ENCODE measurements around the gene PALD1. TPM values are rescaled to one million over a fixed set of nuclear protein-coding genes. Genes with fewer than 3 reads are reported as not detected.

PALD1 gene
- total RNA-seq, 2 donors from 2014 or later = 0.07 to 0.13 TPM

DNA sequence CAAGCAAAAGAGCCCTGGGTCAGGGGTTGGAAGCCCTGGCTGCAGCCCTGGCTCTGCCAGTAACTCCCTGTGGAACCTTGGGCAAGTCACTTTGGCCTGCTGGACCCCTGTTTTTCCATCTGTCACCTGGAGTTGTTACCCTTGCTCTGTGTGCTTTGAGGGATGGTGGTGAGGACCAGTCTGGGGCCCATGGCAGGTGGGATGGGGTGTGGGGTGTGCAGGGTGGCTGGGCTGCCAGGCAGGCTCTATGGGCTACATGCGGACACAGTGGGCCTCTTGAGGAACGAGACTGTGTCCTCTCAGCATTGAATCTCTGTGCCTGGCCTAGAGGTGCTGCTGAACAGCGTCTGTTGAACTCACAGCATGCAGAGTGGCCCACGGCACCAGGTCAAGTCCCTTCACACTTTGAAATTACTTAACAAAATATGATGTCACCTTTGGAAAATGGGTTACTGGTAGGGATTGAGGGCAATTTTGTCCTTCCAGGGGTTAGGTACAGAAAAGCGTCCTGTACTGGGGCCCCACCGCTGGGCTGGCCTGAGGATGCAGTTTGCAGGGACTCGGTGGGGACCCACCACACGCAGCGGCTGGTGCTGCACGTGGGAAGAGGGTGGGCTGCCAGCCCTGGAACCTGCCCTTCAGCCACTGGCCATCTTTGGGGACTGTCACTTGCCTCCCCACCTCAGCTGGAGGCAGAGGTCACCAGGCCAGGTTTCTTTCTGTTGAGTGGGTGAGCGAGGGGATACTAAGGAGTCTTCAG is 78.7 kb downstream of the PALD1 start:
- Mint-ChIP-seq H3K36me3 (ENCODE audit: low read depth) (no peaks in the 10 kb centered on the region), H3K4me3 (no peak overlapping the region), H3K4me1 (peaks cover 12% of the 10 kb centered on the region), H3K27ac (no peak overlapping the region), H3K27me3 (peaks cover 10% of the 10 kb centered on the region)
- H3K9me3 ChIP-seq (ENCODE audit: control insufficient read depth, low read length, poor library complexity, severe bottlenecking) = no peaks in the 10 kb centered on the region
- DNase-seq = no peak
- ATAC-seq = no peak

DNA sequence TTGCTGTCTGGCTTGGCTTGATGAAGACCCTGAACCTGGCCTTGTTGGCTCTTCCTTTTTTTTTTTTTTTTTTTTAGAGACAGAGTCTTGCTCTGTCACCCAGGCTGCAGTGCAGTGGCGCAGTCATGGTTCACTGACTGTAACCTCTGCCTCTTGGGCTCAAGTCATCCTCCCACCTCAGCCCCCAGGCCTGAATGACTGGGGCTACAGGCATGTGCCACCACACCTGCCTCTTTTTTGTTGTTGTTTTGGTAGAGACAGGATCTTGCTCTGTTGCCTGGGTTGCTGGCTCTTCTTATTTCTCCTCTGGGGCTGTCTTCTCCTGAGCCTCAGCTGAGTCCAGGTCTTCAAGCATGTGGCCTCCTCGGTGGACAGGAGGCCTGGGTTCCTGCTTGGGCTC is 79.3 kb downstream of the PALD1 start:
- H3K36me3 Mint-ChIP-seq (ENCODE audit: low read depth) = no peaks in the 10 kb centered on the region
- H3K9me3 ChIP-seq (ENCODE audit: control insufficient read depth, low read length, poor library complexity, severe bottlenecking) = no peaks in the 10 kb centered on the region
- peaks cover 12% of the 10 kb centered on the region for H3K4me1 Mint-ChIP-seq
- no peak overlapping the region for H3K27ac Mint-ChIP-seq
- ATAC-seq (no peak), DNase-seq (no peak)
- H3K4me3 Mint-ChIP-seq = no peak overlapping the region
- peaks cover 10% of the 10 kb centered on the region for H3K27me3 Mint-ChIP-seq

- Mint-ChIP-seq H3K4me3 (peak overlapping the region; percentile 49), H3K27ac (no peak overlapping the region)
Measured at GRCh38 chr10:70558295-70558694, 79.7 kb downstream of the PALD1 start.

DNA sequence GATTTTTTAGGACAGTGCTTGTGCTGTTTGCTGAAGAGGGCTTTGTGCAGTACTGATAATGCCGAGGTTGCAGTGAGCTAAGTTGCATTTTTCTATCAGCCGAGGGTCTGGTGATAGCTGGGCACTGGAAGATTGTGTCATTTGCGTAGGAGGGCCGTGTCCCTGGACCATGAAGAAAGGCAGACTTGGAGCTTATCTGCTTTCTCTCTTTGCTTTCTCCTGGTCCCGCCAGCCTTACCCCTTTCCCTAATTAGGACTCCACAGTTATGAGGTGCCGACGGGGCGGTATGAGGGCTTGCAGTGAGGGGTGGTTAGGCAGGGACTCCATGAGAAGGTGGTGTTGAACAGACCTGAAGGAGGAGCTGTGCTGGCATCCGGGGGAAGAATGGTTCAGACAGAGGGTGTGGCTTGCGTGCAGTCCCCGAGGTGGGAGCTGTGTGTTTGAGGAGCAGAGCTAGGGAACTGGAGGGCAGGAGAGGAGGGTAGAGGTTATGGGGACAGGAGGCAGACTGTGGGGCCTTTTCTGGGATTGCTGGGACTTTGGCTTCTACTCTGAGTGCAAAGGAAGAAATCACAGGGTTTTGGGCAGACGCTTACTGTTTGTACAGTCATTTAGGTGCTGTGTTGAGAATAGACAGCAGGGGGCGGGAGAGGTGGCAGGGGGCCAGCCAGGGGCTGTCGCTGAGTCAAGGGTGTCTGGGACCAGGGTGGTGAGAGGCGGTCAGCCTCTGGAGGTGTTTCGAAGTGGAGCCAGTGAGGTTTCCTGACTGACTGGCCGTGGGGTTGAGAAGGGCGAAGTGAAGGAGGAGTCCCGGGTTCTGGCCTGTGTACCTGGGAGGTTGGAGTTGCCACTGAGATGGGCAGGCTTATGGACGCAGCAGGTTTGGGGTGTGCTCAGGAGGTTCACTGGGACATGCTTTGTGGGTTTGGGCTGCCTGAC is 80.6 kb downstream of the PALD1 start:
- peaks cover 15% of the 10 kb centered on the region for H3K4me1 Mint-ChIP-seq
- peaks cover 6% of the 10 kb centered on the region for H3K27me3 Mint-ChIP-seq
- no peaks in the 10 kb centered on the region for H3K9me3 ChIP-seq (ENCODE audit: control insufficient read depth, low read length, poor library complexity, severe bottlenecking)
- ATAC-seq = peak; percentile 91
- no peaks in the 10 kb centered on the region for H3K36me3 Mint-ChIP-seq (ENCODE audit: low read depth)
- H3K4me3 Mint-ChIP-seq = peak overlapping the region; percentile 94
- DNase-seq = peak in 1 of 3 donors; percentile 44
- H3K27ac Mint-ChIP-seq = peak overlapping the region; percentile 92

More at GRCh38 chr10:70558295-70558694, 79.7 kb downstream of the PALD1 start:
- Mint-ChIP-seq H3K27me3 (peaks cover 6% of the 10 kb centered on the region), H3K36me3 (ENCODE audit: low read depth) (no peaks in the 10 kb centered on the region), H3K4me1 (peaks cover 13% of the 10 kb centered on the region)
- ATAC-seq (no peak), DNase-seq (no peak)
- no peaks in the 10 kb centered on the region for H3K9me3 ChIP-seq (ENCODE audit: control insufficient read depth, low read length, poor library complexity, severe bottlenecking)

- Mint-ChIP-seq H3K36me3 (ENCODE audit: low read depth) (no peaks in the 10 kb centered on the region), H3K4me3 (no peak overlapping the region), H3K4me1 (peaks cover 15% of the 10 kb centered on the region)
Measured at GRCh38 chr10:70559861-70560260, 81.3 kb downstream of the PALD1 start.

GRCh38 chr10:70560511-70560941 is 82.0 kb downstream of the PALD1 start:
- Mint-ChIP-seq H3K27me3 (peaks cover 6% of the 10 kb centered on the region), H3K4me3 (no peak overlapping the region), H3K4me1 (peaks cover 15% of the 10 kb centered on the region), H3K36me3 (ENCODE audit: low read depth) (no peaks in the 10 kb centered on the region), H3K27ac (no peak overlapping the region)
- ATAC-seq = no peak
- no peak for DNase-seq
- no peaks in the 10 kb centered on the region for H3K9me3 ChIP-seq (ENCODE audit: control insufficient read depth, low read length, poor library complexity, severe bottlenecking)

More at GRCh38 chr10:70559861-70560260, 81.3 kb downstream of the PALD1 start:
- Mint-ChIP-seq H3K27ac (peak overlapping the region; percentile 92), H3K27me3 (peaks cover 6% of the 10 kb centered on the region)
- H3K9me3 ChIP-seq (ENCODE audit: control insufficient read depth, low read length, poor library complexity, severe bottlenecking) = no peaks in the 10 kb centered on the region
- DNase-seq = no peak
- no peak for ATAC-seq

DNA sequence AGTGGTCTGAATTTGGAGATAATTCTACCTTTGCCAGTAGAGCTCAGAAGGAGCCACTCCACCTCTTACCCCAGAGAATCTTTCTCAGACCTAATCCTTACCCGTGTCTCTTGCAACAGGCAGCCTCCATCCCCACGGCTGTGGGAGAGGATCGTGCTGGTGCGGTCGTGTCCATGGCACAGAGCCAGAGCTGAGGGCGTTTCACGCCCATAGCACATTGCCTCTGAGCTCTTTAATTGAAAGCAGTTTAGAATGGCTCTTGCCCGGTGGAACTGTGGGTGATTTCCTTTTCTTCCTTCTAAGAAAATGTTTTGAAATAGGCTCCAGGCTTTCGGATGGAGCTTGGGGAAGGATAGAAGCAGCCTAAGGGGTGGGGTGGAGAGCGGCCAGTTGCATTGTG is 82.5 kb downstream of the PALD1 start:
- H3K4me3 Mint-ChIP-seq = no peak overlapping the region
- peaks cover 6% of the 10 kb centered on the region for H3K27me3 Mint-ChIP-seq
- no peaks in the 10 kb centered on the region for H3K9me3 ChIP-seq (ENCODE audit: control insufficient read depth, low read length, poor library complexity, severe bottlenecking)
- no peak for ATAC-seq
- peaks cover 15% of the 10 kb centered on the region for H3K4me1 Mint-ChIP-seq
- H3K27ac Mint-ChIP-seq = no peak overlapping the region
- H3K36me3 Mint-ChIP-seq (ENCODE audit: low read depth) = no peaks in the 10 kb centered on the region
- DNase-seq = no peak

DNA sequence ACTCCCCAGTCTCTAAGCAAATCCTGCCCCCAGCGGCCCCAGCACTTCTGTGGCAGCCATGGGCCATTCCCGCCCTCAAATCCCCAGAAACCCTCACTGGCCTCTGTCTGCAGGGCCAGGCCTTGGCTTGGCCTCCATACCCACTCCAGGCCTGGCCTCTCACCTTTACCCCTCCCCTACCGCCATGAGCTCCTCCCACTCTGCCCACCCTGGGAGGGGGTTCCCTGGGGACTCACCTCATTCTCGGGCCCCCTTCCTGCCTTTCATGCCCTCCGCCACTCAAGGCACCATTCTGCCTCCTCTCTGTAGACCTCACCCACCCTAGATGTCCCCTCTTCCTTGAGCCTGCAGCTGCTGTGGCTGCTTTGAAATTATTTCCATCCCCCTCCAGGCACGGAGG is 83.0 kb downstream of the PALD1 start:
- Mint-ChIP-seq H3K4me3 (no peak overlapping the region), H3K36me3 (ENCODE audit: low read depth) (no peaks in the 10 kb centered on the region), H3K4me1 (peaks cover 15% of the 10 kb centered on the region), H3K27me3 (peaks cover 6% of the 10 kb centered on the region), H3K27ac (no peak overlapping the region)
- no peak for DNase-seq
- no peak for ATAC-seq
- no peaks in the 10 kb centered on the region for H3K9me3 ChIP-seq (ENCODE audit: control insufficient read depth, low read length, poor library complexity, severe bottlenecking)

DNA sequence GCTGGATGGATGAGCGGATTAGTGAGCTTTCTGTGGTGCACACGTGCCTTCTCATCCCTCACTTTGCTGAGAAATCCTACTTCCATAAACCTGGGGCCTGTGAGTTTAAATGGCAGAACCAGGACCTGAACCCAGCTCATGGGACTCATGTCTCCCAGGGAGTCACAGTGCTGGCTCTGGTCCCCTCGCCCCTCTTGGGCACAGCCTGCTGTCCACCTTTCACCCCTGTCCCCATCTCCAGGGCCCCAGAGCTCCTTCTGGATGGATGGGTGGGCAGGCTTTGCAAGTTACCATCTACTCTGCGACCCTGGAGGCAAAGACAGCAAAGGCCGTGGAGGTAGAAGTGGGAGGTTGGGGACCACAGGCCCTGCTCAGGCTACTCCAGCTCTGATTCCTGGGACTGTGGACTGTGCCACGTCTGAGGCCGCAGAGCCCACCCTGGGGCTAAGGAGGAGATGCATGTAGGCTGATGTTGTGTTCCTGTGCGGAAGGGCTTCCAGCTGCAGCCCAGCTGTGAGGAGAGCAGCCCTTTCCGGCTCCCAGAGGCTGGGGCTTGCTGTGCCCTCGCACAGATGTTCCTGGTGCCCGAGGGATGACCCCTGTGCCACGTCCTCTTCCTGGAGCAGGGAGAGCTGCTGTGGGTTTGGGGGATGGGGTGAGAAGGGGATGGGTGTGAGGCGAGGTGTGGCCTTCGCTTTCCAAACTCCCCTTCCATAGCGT is 83.6 kb downstream of the PALD1 start:
- Mint-ChIP-seq H3K27me3 (peaks cover 6% of the 10 kb centered on the region), H3K27ac (no peak overlapping the region), H3K4me3 (no peak overlapping the region), H3K36me3 (ENCODE audit: low read depth) (no peaks in the 10 kb centered on the region), H3K4me1 (peaks cover 15% of the 10 kb centered on the region)
- DNase-seq (no peak), ATAC-seq (no peak)
- H3K9me3 ChIP-seq (ENCODE audit: control insufficient read depth, low read length, poor library complexity, severe bottlenecking) = no peaks in the 10 kb centered on the region

GRCh38 chr10:70563230-70563629 is 84.7 kb downstream of the PALD1 start:
- ATAC-seq (no peak), DNase-seq (no peak)
- H3K9me3 ChIP-seq (ENCODE audit: control insufficient read depth, low read length, poor library complexity, severe bottlenecking) = no peaks in the 10 kb centered on the region
- H3K4me3 Mint-ChIP-seq = no peak overlapping the region
- H3K27me3 Mint-ChIP-seq = peaks cover 2% of the 10 kb centered on the region
- no peak overlapping the region for H3K27ac Mint-ChIP-seq
- H3K4me1 Mint-ChIP-seq = peaks cover 15% of the 10 kb centered on the region
- no peaks in the 10 kb centered on the region for H3K36me3 Mint-ChIP-seq (ENCODE audit: low read depth)

GRCh38 chr10:70564113-70564725 is 85.7 kb downstream of the PALD1 start:
- ATAC-seq (no peak), DNase-seq (no peak)
- H3K4me1 Mint-ChIP-seq = peaks cover 9% of the 10 kb centered on the region
- no peaks in the 10 kb centered on the region for H3K27me3 Mint-ChIP-seq
- no peaks in the 10 kb centered on the region for H3K36me3 Mint-ChIP-seq (ENCODE audit: low read depth)
- H3K9me3 ChIP-seq (ENCODE audit: control insufficient read depth, low read length, poor library complexity, severe bottlenecking) = no peaks in the 10 kb centered on the region
- no peak overlapping the region for H3K4me3 Mint-ChIP-seq
- no peak overlapping the region for H3K27ac Mint-ChIP-seq

GRCh38 chr10:70564901-70565351 is 86.4 kb downstream of the PALD1 start:
- DNase-seq = no peak

More at GRCh38 chr10:70564901-70565351, 86.4 kb downstream of the PALD1 start:
- H3K9me3 ChIP-seq (ENCODE audit: control insufficient read depth, low read length, poor library complexity, severe bottlenecking) = no peaks in the 10 kb centered on the region
- Mint-ChIP-seq H3K4me3 (no peak overlapping the region), H3K27me3 (no peaks in the 10 kb centered on the region), H3K27ac (no peak overlapping the region), H3K4me1 (peaks cover 5% of the 10 kb centered on the region), H3K36me3 (ENCODE audit: low read depth) (no peaks in the 10 kb centered on the region)
- no peak for ATAC-seq

All from T-helper 17 cell (primary cell).